Lower leg skin (tissue), 4 donors: Measurements from ENCODE around the gene SYT10. TPM values are rescaled to one million over a fixed set of nuclear protein-coding genes. Genes with fewer than 3 reads are reported as not detected.
"Not testable (repeated sequence)": the region's sequence is repeated elsewhere in the genome, so short reads cannot be mapped to it uniquely, and the experiment has no call there.

Source experiments
- DNase-seq, 2 donors: peaks; one replicate each; pipeline ENCODE4 v3.0.0-alpha.2; 2019; ENCODE audit warnings: low spot score in 2 of 2
- H3K4me3 ChIP-seq: fragments of 200-600 bp; sonication (generic); 2 replicates; pipeline ENCODE4 v1.5.1; 2017; ENCODE audit warnings: mild to moderate bottlenecking, low read depth; ENCODE audit not compliant: poor library complexity, severe bottlenecking
- CTCF ChIP-seq, 3 donors: fragments of 450-650 bp; IDR thresholded peaks; one replicate each; pipeline ENCODE4 v1.5.1; 2016; ENCODE audit warnings: antibody characterized with exemption in 3 of 3, mild to moderate bottlenecking in 3 of 3, moderate library complexity in 2 of 3
- POLR2A ChIP-seq, 2 donors: fragments of 450-650 bp; IDR thresholded peaks; one replicate each; pipeline ENCODE4 v1.6.1; 2016 to 2017; ENCODE audit warnings: antibody characterized with exemption in 2 of 2, mild to moderate bottlenecking in 1 of 2, moderate library complexity in 1 of 2
- WGBS, 2 donors: methylation state at CpG; one replicate each; pipeline ENCODE4 v1.1.5; 2018; 5-methylcytosine and 5-hydroxymethylcytosine counted together
- intact Hi-C: fragments of 100-400 bp; cut with DNase I; formaldehyde crosslinking; loops from one replicate; pipeline ENCODE4 v1.15.0; 2023; ENCODE audit warnings: low total_unique reads
- total RNA-seq, 4 donors: library from RNA; depleted of rRNA; stranded (reverse); fragments of >200 nt; gene quantifications; one replicate each; pipeline ENCODE4 v1.1.0, GENCODE V29; 2016

The SYT10 gene
- total RNA-seq, 4 donors from 2014 or later = 0.06 to 0.08 TPM; not detected in 2

DNA sequence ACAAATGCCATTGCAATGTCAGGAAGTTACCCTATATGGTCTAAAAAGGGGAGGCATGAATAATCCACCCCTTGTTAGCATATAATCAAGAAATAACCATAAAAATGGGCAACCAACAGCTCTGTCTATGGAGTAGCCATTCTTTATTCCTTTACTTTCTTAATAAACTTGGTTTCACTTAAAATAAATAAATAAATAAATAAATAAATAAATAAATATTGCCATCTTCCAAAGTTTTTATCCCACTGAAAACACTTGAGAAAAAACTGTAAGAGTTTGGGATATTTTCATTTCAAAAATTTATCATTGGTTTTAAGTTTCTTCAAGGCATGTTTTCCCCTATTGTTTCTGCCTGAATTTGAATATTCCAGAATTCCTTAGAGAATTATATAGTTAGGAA is 89.8 kb downstream of the SYT10 start:
- TF ChIP-seq CTCF (IDR thresholded peaks at IDR 0.05) (no peak), POLR2A (IDR thresholded peaks at IDR 0.05) (no peak)

GRCh38 chr12:33331961-33332398 is 107.6 kb downstream of the SYT10 start:
- DNase-seq, intact Hi-C loops, H3K4me3 ChIP-seq: not testable (repeated sequence)
- WGBS, 2 donors = 82 to 85% methylated on average over 15 of the region's 15 CpGs

More for the DNA sequence above, 89.8 kb downstream of the SYT10 start:
- intact Hi-C loops = no loop called here
- no peak overlapping the region for H3K4me3 ChIP-seq
- DNase-seq = no peak

- WGBS, 2 donors = 38 to 45% methylated on average over 2 of the region's 2 CpGs
- H3K4me3 ChIP-seq = no peak overlapping the region
- intact Hi-C loops = no loop called here
- TF ChIP-seq POLR2A (IDR thresholded peaks at IDR 0.05) (no peak), CTCF (IDR thresholded peaks at IDR 0.05) (no peak)
- no peak for DNase-seq
These were observed 108.7 kb downstream of the SYT10 start for GRCh38 chr12:33330940-33331339.
